Stimulated activated naive CD8-positive, alpha-beta T cell treated with anti-CD3 and anti-CD28 coated beads, Interleukin-15, Interleukin-2, amounts not matched to agents 100 ng/mL and 50 ng/mL, for 24 hours (primary cell): Measurements from ENCODE around the gene CDO1.
A peak's percentile ranks its signal among the peaks of the same experiment; 100 is the strongest.

Experiments
- H3K27ac Mint-ChIP-seq: one replicate; pipeline ENCODE4 v1.8.0; 2021; ENCODE audit warnings: mild to moderate bottlenecking, mixed read lengths
- H3K27me3 Mint-ChIP-seq: one replicate; pipeline ENCODE4 v1.8.0; 2021; ENCODE audit warnings: mixed read lengths
- H3K36me3 Mint-ChIP-seq: one replicate; pipeline ENCODE4 v1.8.0; 2021; ENCODE audit warnings: low read depth, mixed read lengths
- H3K4me1 Mint-ChIP-seq: one replicate; pipeline ENCODE4 v1.8.0; 2021; ENCODE audit warnings: low read depth, mixed read lengths
- H3K4me3 Mint-ChIP-seq: one replicate; pipeline ENCODE4 v1.8.0; 2021; ENCODE audit warnings: mild to moderate bottlenecking, mixed read lengths
- H3K9me3 Mint-ChIP-seq: one replicate; pipeline ENCODE4 v1.8.0; 2021; ENCODE audit warnings: mixed read lengths

Gene CDO1

GRCh38 chr5:115816226-115817081, at the start of gene CDO1:
Gene CDO1, minus strand, starts transcription at chr5:115816659. Its CDS starts 262 bp downstream, at chr5:115816397.
- Mint-ChIP-seq H3K4me3 (peak within 1 kb of the TSS; percentile 82), H3K27ac (no peak within 1 kb of the TSS), H3K9me3 (no peaks in the 10 kb centered on the region), H3K36me3 (no peaks in the 10 kb centered on the region), H3K4me1 (peaks cover 30% of the 10 kb centered on the region), H3K27me3 (peaks cover 91% of the 10 kb centered on the region)

GRCh38 chr5:115859378-115859777, 42.9 kb upstream of the CDO1 start:
- H3K36me3 Mint-ChIP-seq = peaks cover 4% of the 10 kb centered on the region
- H3K27me3 Mint-ChIP-seq = no peaks in the 10 kb centered on the region
- H3K27ac Mint-ChIP-seq = no peak overlapping the region
- peaks cover 26% of the 10 kb centered on the region for H3K4me1 Mint-ChIP-seq
- peaks cover 3% of the 10 kb centered on the region for H3K9me3 Mint-ChIP-seq
- no peak overlapping the region for H3K4me3 Mint-ChIP-seq

- Mint-ChIP-seq H3K4me3 (no peak overlapping the region), H3K9me3 (peaks cover 10% of the 10 kb centered on the region), H3K36me3 (peaks cover 12% of the 10 kb centered on the region), H3K27ac (no peak overlapping the region), H3K4me1 (peaks cover 32% of the 10 kb centered on the region), H3K27me3 (no peaks in the 10 kb centered on the region)
These were observed 41.9 kb upstream of the CDO1 start for GRCh38 chr5:115858396-115858795.

GRCh38 chr5:115857626-115858349, 41.3 kb upstream of the CDO1 start:
- Mint-ChIP-seq H3K27me3 (no peaks in the 10 kb centered on the region), H3K27ac (no peak overlapping the region), H3K4me3 (no peak overlapping the region), H3K36me3 (peaks cover 17% of the 10 kb centered on the region), H3K9me3 (peaks cover 13% of the 10 kb centered on the region), H3K4me1 (peaks cover 37% of the 10 kb centered on the region)

- Mint-ChIP-seq H3K4me1 (peaks cover 39% of the 10 kb centered on the region), H3K27ac (no peak overlapping the region), H3K36me3 (peaks cover 17% of the 10 kb centered on the region), H3K27me3 (no peaks in the 10 kb centered on the region), H3K9me3 (peaks cover 10% of the 10 kb centered on the region), H3K4me3 (no peak overlapping the region)
These were observed 40.6 kb upstream of the CDO1 start for GRCh38 chr5:115857057-115857479.

GRCh38 chr5:115855959-115856358, 39.5 kb upstream of the CDO1 start:
- peaks cover 10% of the 10 kb centered on the region for H3K9me3 Mint-ChIP-seq
- no peak overlapping the region for H3K27ac Mint-ChIP-seq
- peaks cover 14% of the 10 kb centered on the region for H3K36me3 Mint-ChIP-seq
- no peak overlapping the region for H3K4me3 Mint-ChIP-seq
- peaks cover 47% of the 10 kb centered on the region for H3K4me1 Mint-ChIP-seq
- H3K27me3 Mint-ChIP-seq = no peaks in the 10 kb centered on the region

GRCh38 chr5:115854139-115854538, 37.7 kb upstream of the CDO1 start:
- peaks cover 13% of the 10 kb centered on the region for H3K36me3 Mint-ChIP-seq
- no peaks in the 10 kb centered on the region for H3K27me3 Mint-ChIP-seq
- peaks cover 58% of the 10 kb centered on the region for H3K4me1 Mint-ChIP-seq
- peaks cover 10% of the 10 kb centered on the region for H3K9me3 Mint-ChIP-seq
- H3K27ac Mint-ChIP-seq = no peak overlapping the region
- no peak overlapping the region for H3K4me3 Mint-ChIP-seq

GRCh38 chr5:115850744-115851416, 34.4 kb upstream of the CDO1 start:
- Mint-ChIP-seq H3K36me3 (peaks cover 13% of the 10 kb centered on the region), H3K27me3 (no peaks in the 10 kb centered on the region), H3K4me3 (no peak overlapping the region), H3K27ac (no peak overlapping the region), H3K9me3 (peaks cover 10% of the 10 kb centered on the region), H3K4me1 (peaks cover 41% of the 10 kb centered on the region)

- Mint-ChIP-seq H3K27ac (no peak overlapping the region), H3K9me3 (peaks cover 10% of the 10 kb centered on the region), H3K27me3 (no peaks in the 10 kb centered on the region), H3K4me3 (no peak overlapping the region), H3K36me3 (peaks cover 13% of the 10 kb centered on the region), H3K4me1 (peaks cover 51% of the 10 kb centered on the region)
These were observed 32.9 kb upstream of the CDO1 start for GRCh38 chr5:115849258-115849798.

GRCh38 chr5:115847290-115847689, 30.8 kb upstream of the CDO1 start:
- H3K9me3 Mint-ChIP-seq = no peaks in the 10 kb centered on the region
- peaks cover 56% of the 10 kb centered on the region for H3K4me1 Mint-ChIP-seq
- H3K27me3 Mint-ChIP-seq = no peaks in the 10 kb centered on the region
- H3K4me3 Mint-ChIP-seq = no peak overlapping the region
- no peak overlapping the region for H3K27ac Mint-ChIP-seq
- H3K36me3 Mint-ChIP-seq = no peaks in the 10 kb centered on the region

- Mint-ChIP-seq H3K27ac (no peak overlapping the region), H3K9me3 (no peaks in the 10 kb centered on the region), H3K4me3 (no peak overlapping the region), H3K36me3 (peaks cover 3% of the 10 kb centered on the region), H3K27me3 (no peaks in the 10 kb centered on the region), H3K4me1 (peaks cover 52% of the 10 kb centered on the region)
These were observed 27.9 kb upstream of the CDO1 start for GRCh38 chr5:115844321-115844817.

GRCh38 chr5:115843444-115844130, 27.1 kb upstream of the CDO1 start:
- Mint-ChIP-seq H3K27ac (no peak overlapping the region), H3K36me3 (peaks cover 3% of the 10 kb centered on the region), H3K4me3 (peak overlapping the region; percentile 95), H3K4me1 (peaks cover 54% of the 10 kb centered on the region), H3K27me3 (no peaks in the 10 kb centered on the region), H3K9me3 (no peaks in the 10 kb centered on the region)

GRCh38 chr5:115842952-115843351, 26.5 kb upstream of the CDO1 start:
- Mint-ChIP-seq H3K27ac (peak overlapping the region; percentile 19), H3K4me3 (peak overlapping the region; percentile 95), H3K9me3 (no peaks in the 10 kb centered on the region), H3K4me1 (peaks cover 59% of the 10 kb centered on the region), H3K27me3 (no peaks in the 10 kb centered on the region), H3K36me3 (peaks cover 5% of the 10 kb centered on the region)
